Skin of body (tissue), 2 donors: ENCODE data around the gene ASAP2. TPM values are rescaled to one million over a fixed set of nuclear protein-coding genes. Genes with fewer than 3 reads are reported as not detected.
"Not testable (repeated sequence)": the region's sequence is repeated elsewhere in the genome, so short reads cannot be mapped to it uniquely, and the experiment has no call there.

ENCODE experiments used
- DNase-seq: peaks from one replicate; lab custom pipeline; 2025; lab: John Stamatoyannopoulos, UW
- total RNA-seq: library from RNA; depleted of rRNA; stranded (reverse); fragments of >200 nt; gene quantifications from one replicate; pipeline ENCODE4 v1.2.3, GENCODE V29; 2014

ASAP2 gene
- total RNA-seq, 1 donor from 2014 or later = 19.0 TPM

DNA sequence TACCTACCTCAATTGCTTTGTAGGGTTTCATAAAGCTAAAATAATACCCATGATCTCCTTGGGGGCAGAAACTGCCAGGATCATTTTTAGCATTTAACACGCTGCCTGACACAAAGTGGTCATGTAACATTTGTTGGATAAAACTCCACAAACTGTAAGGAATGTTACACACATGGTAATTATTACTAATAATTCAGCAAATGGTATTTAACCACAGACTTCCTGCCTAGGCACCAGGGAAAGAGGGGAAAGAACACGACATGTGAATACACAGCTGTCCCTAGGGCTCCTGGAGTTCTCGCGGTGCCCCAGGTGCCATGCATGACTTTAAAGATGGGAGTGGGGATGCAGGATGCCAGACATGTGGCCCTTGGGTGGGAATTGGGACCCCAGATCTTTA, 43.5 kb downstream of the ASAP2 start:
- DNase-seq = no peak

DNA sequence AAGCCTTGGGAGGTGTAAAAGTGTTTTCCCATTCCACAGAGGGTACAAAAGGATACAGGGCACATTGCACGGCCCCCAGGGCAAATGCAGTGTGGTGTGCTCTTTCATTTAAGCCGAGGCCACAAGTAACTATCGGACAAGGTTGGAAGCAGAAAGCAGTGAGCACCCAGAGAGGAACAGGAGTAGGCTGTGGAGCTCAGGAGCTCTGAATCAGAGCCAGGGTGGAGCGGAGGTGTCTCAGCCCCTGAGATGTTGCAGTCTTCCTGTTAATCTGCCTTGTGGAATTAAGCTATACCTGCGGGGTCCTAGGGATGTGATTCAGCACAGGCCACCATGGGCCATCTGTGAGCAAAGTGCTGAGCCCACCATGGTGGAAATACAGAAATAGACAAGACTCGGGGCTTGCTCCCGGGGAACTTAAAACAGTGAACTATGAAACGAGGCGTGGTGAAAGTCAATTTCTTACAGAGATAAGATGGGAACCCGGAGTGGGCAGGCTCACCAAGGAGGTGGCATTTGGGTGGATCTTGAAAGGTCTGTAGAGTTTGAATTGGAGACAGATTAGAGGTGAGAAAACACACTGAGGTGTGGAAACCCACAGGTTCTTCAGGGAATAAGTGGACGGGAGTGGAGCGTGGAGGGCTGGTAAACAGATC, 44.0 kb downstream of the ASAP2 start:
- DNase-seq = no peak

DNA sequence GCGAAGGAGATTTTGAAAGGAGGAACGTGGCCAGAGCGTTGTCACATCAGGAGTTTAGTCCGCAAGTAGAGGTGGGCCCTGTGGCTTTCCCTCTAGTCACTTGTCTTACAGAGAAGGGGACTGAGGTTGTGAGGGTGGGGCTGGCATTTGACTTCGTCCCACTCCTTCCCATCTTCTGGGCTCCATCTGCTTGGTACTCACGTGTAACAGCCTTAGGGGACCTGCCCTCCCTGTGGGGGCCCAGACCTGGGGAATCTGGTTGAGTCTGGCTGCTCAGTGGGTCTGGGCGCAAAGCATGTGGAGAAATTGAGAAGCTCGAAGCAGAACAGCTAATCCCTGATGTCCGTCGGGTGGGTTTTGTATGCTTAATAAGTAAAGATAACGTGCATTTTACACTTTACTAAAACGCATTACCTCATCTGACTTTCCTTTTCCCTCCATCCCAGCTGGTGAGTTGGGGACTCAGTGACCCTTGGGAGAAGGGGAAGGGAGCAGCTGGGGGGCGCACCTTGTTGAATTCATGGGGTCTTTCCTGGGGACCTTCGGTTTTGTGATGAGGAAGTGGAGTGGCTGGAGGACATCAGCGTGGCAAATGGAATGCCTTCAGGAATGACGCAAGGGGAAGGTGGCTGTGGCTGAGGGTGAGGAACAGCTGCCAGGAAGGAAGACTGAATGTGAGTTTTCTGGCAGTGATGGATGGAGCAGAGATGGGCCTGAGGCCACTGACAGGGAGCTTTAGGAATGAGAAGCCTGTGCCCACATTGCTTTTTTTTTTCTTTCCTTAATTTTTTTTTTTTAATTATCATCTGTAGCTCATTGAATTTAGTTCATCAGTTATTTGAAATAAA, 44.8 kb downstream of the ASAP2 start:
- DNase-seq = no peak

DNA sequence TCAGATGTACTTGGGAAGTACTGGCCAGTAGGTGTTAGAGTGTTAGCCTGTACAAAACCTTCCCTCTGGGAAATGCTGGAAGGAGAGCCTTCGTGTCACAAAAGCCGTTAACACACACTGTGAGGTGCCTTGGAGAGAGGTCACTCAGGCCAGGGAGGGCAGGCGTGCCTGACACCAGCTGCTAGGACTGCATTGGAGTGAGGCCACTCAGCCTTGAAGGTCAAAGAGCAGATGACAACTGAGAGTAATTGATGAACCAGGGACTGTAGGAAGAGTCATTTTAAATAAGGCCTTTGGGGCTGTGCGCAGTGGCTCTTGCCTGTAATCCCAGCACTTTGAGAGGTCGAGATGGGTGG, 45.4 kb downstream of the ASAP2 start:
- DNase-seq = no peak

DNA sequence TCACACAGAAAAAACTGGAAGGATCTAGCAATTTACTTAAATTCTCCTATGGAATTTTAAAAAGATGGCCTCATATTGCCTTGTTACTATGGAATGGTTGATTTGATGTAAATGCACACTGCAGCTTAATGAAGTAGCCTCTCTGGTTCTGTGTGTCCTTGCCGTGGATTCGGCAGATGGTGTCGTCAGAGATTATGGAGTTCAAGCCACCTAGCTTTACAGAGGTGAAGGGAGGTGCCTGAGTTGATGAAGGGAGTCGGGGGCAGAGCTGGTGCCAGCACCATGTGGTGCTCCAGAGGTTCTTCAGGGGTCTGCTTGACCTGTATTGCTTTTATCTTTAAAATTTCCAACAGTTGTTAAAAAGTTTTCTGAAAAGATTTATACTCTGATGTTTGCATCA, 48.8 kb downstream of the ASAP2 start:
- no peak for DNase-seq

DNA sequence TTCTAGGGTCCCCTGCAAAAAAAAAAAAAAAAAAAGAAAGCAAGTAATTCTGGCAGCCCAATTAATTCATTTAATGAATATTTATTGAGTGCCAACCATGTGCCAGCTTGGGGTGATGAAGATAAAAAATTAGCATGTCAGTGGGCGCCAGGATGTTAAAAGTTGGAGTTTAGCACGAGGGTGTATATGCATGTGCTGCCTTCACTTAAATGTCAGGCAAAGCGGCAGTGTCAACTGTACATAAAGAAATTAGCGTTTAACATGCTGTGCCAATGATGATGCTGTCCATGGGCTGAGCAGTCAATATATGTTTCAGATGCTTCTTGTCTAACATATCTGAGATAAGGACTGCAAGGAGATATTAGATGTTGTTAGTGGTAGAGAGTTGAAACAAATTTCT, 49.5 kb downstream of the ASAP2 start:
- DNase-seq = no peak

DNA sequence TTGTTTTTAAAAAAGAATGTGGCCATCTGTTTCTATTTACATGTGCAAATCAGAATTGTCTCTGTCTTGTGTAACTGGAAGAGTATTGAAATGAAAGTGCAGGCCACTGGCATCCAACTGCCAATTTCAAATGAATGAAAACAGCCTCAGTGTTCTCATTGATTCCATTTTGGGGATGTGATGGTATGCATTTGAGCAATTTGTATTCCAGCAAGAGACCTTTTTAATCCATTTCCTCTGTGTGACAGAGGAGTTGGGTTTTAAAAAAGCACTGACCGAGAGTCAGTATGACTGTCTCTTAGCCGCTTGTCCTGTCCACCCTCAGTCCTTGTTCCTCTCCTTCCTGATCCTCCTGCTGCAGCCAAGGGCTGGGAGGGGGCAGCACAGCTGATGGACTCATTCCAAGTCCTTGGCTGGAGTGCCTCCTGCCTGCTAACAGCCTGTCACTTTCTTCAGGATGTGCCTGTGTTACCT, 50.0 kb downstream of the ASAP2 start:
- DNase-seq = peak; percentile 56

DNA sequence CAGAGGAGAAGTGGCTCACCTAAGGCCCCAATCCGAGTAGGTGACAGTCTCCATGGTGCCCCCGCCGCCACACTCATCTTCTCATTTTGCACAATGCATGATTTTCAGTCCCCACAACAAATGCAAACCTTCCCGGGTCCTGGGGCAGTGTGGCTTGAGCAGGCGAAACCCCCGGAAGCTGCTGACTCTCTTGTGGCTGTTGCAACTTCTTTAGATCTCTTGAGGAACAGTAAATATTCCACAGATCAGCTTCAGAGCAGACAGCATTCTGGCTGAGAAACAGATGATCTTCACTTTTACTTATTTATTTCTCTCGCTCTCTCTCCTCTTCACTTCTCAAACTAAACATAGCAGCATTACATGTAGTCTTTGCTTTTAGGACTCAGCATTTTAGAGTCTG, 51.9 kb downstream of the ASAP2 start:
- no peak for DNase-seq

DNA sequence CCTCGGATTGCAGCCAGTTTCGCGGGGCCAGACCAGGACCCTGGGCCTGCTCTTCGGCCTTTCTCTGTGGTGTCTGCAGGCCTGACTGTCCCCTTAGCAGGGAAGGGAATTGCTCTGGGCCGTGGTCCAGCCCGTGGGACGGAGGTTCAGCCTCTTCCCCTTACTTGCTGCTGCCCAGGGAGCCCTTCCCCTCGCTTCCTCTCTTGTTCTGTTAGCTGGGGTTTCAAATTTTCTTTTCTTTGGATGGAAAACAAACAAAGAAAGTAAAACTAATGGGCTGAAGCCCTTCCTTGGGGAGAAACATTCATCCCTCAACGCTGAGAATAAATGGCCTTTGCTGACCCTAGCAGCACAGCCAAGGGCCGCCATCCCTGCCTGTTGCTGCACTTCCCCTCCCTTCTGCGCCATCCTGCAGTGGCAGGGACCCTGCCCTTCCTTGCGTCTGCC, 52.4 kb downstream of the ASAP2 start:
- no peak for DNase-seq

DNA sequence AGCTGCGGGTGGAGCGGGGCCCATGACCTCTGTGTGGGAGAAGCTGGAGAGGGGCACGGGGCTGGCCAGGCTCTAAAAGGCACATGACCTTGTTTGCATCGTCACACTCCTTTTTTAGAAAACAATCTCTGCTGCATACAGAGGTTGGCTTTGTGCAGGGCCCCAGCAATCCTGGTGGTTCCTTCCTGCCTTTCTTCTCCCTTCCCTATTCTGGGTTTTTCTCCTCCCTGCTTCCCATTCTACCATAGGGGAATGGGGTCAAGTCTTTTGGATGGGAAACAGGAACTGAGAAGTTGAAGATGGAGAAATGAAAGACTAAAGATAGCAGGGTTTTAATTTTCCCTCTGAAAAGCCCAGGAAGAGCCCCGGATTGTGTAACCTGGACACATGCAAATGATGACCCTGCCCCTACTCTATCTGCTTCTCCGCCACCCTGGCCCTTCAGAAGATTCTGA, 53.9 kb downstream of the ASAP2 start:
- DNase-seq = no peak

DNA sequence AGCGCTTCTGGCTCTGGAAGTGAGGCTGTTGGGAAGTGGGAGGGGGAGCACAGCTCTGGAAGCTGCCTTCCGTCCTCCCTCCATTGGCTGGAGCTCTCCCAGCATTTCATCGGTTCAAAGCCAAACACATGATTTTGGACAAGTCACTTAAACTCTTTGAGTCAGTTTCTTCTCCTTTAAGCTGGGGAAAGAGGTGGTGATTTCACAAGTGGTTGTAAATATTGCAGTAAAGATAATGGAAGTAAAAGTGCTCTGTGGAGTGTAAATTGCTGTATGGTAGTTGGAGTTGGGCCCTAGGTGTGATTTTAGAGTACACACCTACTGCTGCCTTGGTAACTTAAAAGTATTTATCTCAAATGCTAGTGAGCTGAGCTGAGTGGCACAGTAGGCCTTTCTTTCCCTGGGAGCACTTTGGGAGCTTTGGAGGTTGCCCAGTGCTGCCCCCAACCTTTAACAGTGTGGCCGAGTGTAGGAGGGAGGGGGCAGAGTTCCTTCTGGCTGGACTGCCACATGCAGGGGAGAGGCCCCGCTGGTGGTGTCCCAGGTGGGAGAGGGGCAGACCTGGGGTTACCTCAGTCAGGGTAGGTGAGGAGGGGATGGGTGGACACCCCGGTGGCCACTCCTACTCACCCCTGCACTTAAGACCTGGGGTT, 54.7 kb downstream of the ASAP2 start:
- DNase-seq = peak; percentile 31

DNA sequence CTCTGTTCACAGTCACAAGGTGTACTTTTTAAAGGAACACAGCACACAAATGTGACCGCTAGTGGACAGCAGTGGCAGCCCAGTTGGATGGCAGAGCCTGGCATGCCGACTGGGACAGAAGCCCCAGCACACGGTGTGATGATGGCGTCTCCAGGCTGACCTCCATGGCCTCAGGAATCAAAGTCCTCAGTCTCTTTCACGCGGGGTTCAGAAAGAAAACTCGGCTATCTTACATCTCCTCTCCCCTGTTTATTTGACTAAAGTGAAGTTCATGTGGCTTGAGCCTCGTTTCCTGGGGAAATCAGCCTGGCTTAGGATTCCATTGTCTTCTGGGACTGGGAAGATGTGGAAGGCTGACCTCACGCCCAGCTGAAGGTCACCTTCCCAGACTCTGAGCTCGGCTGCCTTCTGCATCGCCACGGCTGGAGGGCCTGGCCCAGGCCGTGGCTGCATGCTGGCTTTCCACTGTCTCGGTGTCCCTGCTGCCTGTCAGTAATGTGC, 56.1 kb downstream of the ASAP2 start:
- DNase-seq = no peak

DNA sequence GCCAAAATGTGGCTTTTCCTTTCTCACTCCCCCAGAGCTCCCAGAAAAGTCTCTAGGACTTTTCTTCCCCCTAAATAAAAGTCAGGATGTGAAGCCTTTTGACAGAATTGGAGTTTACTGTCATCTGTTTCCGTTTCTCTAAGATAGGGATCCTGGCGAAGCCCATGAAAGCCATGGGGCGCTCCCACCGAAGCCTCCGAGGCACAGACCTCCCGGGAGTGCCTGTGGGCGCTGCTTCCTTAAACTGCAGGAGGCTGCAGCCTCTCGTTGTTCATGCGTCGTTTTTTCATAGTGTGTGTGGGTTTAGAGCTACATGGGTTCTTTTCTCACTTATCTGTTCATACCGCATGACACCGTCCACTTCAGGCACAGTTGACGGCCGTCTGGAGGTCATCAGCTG, 56.8 kb downstream of the ASAP2 start:
- no peak for DNase-seq

DNA sequence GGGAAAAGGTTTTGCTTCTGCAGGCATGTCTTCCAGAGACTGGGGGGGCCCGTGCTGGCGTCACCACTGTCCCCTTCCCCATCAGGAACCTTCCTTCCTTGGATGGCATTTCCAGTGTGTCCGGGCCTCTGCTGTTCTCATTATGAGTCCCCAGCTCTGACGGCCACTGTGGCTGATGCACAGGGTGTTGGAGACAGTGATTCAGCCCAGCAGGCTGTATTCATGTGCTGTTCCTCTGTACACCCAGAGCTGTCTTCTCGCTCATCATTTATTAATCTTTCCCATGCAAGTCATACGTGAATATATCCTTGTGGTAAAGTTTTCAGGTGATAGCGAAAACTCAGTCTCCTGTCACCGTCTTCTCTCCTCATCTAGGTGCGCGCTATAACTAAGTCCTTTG, 57.7 kb downstream of the ASAP2 start:
- DNase-seq = no peak

DNA sequence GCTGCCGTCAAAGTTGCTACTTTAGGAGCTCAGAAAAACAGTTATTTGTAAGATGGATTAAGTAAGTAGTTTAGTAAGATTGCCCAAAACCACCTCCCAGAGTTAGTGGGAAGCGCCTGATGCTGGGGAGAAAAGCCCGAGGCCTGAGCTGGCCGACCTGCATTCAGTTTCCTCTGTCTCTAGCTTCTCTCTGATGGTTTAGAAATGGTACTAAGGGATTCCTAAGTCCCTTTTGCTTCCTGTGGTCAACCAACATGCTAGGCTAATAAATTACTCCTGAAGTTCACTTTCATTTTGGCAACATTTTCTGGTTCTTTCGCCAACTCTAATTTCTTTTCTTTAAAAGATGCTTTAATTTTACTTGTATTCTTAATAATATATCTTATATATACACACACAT, 60.1 kb downstream of the ASAP2 start:
- no peak for DNase-seq

DNA sequence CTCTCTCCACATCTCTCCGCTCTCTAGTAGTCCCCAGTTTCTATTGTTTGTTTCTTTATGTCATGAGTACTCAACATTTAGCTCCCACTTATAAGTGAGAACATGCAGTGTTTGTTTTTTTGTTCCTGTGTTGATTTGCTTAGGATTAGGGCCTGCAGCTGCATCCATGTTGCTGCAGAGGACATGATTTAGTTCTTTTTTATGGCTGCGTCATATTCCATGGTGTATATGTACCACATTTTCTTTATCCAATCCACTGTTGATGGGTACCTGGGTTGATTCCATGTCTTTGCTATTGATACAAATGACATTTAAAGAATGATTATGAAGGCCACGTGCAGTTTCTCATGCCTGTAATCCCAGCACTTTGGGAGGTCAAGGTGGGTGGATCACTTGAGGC, 60.7 kb downstream of the ASAP2 start:
- not testable (repeated sequence) for DNase-seq

DNA sequence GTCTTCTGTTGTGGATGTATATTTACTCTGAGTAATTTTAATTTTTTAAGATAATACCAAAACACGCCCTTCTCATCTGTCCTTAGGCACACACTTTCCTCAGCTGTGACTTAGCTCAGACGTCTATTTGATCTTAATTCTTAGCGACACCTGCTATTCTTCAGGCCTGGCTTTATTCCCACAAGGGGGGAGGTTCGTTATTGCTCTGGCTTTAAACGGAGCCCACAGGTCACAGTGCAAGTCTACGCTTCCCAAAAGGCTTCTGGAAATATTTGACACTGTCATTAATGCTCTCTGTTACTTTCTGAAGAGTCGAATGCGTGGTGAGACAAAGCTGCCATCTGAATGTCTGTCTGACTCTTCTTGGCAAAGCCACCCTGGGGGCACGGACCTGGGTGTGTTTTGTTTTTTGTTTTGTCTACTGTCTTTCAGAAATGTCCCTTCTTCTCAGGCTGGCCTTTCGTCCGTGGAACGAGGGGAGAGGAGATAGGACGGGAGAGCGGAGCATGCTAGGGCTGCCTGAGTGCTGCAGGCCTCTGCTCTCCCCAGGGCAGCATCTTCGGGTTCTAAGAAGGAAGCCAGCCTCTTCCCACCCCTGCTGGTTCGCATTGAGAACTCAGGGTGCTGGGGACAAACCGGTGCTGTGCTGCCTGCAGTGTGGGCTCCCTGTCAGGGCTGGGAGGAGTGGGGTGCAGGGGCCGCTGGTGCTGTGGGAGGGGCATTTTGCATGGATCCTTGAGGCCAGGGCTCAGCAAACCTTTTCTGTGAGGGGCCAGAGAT, 61.9 kb downstream of the ASAP2 start:
- DNase-seq = no peak

DNA sequence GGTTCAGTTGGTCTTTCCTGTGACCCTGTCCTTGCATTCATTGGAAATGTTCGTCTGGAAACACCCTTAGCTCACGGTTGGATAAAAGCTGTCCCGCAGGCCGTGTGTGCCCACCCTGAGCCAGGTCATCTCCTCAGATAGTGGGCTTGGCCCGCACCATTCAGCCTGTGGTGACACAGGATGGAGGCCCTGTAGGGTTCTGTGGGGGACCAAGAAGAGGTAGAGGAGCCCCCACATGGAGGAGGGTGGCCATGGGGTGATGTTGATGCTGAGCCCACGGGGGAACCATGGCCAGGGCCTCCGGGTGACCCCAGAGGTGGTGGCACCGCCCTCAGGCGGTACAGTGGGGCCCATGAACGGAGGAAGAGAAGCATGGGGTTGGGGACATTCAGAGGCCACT, 62.7 kb downstream of the ASAP2 start:
- DNase-seq = no peak

DNA sequence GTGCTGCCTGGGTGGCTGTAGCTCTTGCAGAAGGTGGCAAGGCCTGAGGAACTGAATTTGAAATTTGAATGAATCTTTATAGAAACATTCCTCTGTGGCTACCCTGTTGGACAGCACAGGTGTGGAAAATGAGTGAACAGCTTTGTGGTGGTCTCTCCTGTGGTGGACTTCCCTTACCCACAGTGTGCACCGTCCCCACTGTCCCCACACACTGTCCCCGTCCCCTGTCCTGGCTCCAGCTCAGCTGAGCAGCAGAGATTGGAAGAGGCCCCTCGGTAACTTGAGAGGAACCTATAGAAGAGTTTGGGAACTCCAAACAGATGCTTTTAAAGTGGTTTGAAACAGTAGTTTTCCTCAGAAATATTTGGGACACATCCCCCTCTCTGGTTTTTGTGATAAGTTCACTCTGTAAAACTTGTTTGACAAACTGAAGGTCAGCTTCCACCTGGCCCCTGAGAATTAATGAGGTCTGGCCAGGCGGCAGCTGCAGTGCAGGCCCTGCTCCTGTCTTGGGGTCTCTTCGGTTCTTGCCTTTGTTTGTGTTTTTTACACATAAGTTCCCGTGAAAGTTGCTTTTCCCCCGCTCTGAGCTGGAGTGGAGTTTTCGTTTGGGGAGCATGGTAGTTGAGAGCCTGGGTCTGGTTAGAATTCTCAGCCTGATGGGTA, 63.2 kb downstream of the ASAP2 start:
- DNase-seq = no peak

DNA sequence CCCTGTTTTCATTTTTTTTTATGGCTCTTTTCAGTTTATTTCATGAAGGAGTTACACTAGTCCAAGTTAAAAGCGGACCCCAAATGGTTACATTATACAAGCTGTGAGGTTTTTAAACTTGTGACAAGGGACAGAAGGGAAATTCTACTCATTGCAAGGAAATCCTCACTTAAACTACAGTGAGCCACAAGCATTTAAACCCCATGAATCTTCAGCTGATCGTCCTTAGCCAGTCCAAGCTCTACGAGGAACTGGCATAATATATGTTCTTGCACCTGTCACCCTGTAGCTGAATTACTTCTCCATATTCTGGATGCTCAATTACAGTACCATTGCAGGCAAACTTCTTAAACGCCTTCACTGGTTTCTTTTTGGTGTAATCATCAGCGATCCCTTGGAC, 64.5 kb downstream of the ASAP2 start:
- no peak for DNase-seq

DNA sequence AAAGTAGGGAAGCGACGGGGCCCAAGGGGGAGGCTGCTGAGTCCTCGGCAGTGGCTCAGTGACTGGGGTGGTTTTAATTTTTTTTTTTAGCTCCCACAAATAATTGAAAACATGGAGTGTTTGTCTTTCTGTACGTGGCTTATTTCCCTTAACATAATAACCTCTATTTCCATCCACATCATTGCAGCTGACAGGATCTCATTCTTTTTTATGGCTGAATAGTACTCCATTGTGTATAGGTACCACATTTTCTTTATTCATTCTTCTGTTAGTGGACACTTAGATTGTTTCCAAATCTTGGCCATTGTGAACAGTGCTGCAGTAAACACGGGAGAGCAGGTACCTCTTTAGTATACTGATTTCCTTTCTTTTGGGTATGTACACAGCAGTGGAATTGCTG, 65.1 kb downstream of the ASAP2 start:
- DNase-seq = no peak
